ENCODE measurements around the gene IFNGR1. TPM values are rescaled to one million over a fixed set of nuclear protein-coding genes. Genes with fewer than 3 reads are reported as not detected.

IFNGR1 gene
- total RNA-seq, 2 experiments from 2014 or later: 18.4 to 18.7 TPM

- ChIA-PET POLR2A (no interaction called here), CTCF (no interaction called here)
These were observed 28.5 kb downstream of the IFNGR1 start for GRCh38 chr6:137190583-137191094.

- ChIA-PET CTCF (no interaction called here), POLR2A (no interaction called here)
These were observed 30.3 kb downstream of the IFNGR1 start for GRCh38 chr6:137188855-137189254.

GRCh38 chr6:137185290-137185689, 33.9 kb downstream of the IFNGR1 start:
- ChIA-PET CTCF (no interaction called here), POLR2A (no interaction called here)

GRCh38 chr6:137182654-137183073, 36.5 kb downstream of the IFNGR1 start:
- POLR2A ChIA-PET: no interaction called here
- CTCF ChIA-PET: no interaction called here

- CTCF ChIA-PET: no interaction called here
- POLR2A ChIA-PET: no interaction called here
These were observed 37.1 kb downstream of the IFNGR1 start for GRCh38 chr6:137181891-137182653.

GRCh38 chr6:137177611-137178010, 41.6 kb downstream of the IFNGR1 start:
- ChIA-PET POLR2A (no interaction called here), CTCF (interaction anchor here (0.6 kb wide), 1 partner anchor 133 kb away, joined by 3 read pairs; the partner anchor contains the start of gene IL20RA)

- ChIA-PET CTCF (interaction anchor here (0.6 kb wide), 1 partner anchor 132 kb away, joined by 3 read pairs; the partner anchor contains the start of gene IL20RA), POLR2A (no interaction called here)
These were observed 42.5 kb downstream of the IFNGR1 start for GRCh38 chr6:137176729-137177128.

- CTCF ChIA-PET: no interaction called here
- POLR2A ChIA-PET: no interaction called here
These were observed 43.3 kb downstream of the IFNGR1 start for GRCh38 chr6:137175868-137176245.

- ChIA-PET POLR2A (no interaction called here), CTCF (no interaction called here)
These were observed 43.9 kb downstream of the IFNGR1 start for GRCh38 chr6:137175157-137175867.

- ChIA-PET POLR2A (no interaction called here), CTCF (no interaction called here)
These were observed 45.7 kb downstream of the IFNGR1 start, which contains the start of gene IL22RA2 for GRCh38 chr6:137173501-137173900. Gene IL22RA2, minus strand, starts transcription at chr6:137173644. Its CDS starts 11,895 bp downstream, at chr6:137161749.

GRCh38 chr6:137172734-137173431, 46.3 kb downstream of the IFNGR1 start:
- POLR2A ChIA-PET: no interaction called here
- CTCF ChIA-PET: no interaction called here

- CTCF ChIA-PET: interaction anchor here (0.7 kb wide), 1 partner anchor 16 kb away, joined by 3 read pairs; no protein-coding TSS in a partner anchor
- POLR2A ChIA-PET: no interaction called here
These were observed 47.1 kb downstream of the IFNGR1 start for GRCh38 chr6:137171824-137172733.

- CTCF ChIA-PET: interaction anchor here (0.7 kb wide), 1 partner anchor 15 kb away, joined by 3 read pairs; no protein-coding TSS in a partner anchor
- POLR2A ChIA-PET: no interaction called here
These were observed 48.2 kb downstream of the IFNGR1 start for GRCh38 chr6:137171053-137171374.

GRCh38 chr6:137170266-137171052, 48.7 kb downstream of the IFNGR1 start:
- ChIA-PET POLR2A (no interaction called here), CTCF (no interaction called here)

- ChIA-PET POLR2A (no interaction called here), CTCF (no interaction called here)
These were observed 51.3 kb downstream of the IFNGR1 start for GRCh38 chr6:137167702-137168377.

- CTCF ChIA-PET: no interaction called here
These were observed 52.7 kb downstream of the IFNGR1 start for GRCh38 chr6:137166247-137167098.

More at GRCh38 chr6:137166247-137167098, 52.7 kb downstream of the IFNGR1 start:
- POLR2A ChIA-PET: no interaction called here

Measured in activated CD8-positive, alpha-beta memory T cell treated with anti-CD3 and anti-CD28 coated beads for 36 hours (primary cell).